HT1080 (cell line): ENCODE measurements around the gene KCNMB4. TPM values are rescaled to one million over a fixed set of nuclear protein-coding genes. Genes with fewer than 3 reads are reported as not detected.

ENCODE experiments used
- DNase-seq: peaks from one replicate; pipeline ENCODE4 v3.0.0-alpha.2; 2015; ENCODE audit warnings: low read depth
- small RNA-seq: library from RNA; depleted of rRNA; stranded (forward); fragments of <200 nt; gene quantifications from one replicate; pipeline ENCODE3, GENCODE V24; 2014
- total RNA-seq: library from RNA; depleted of rRNA; stranded (reverse); fragments of >200 nt; shearing (Covaris generic); gene quantifications from 2 replicates; pipeline ENCODE4 v1.2.3, GENCODE V29; 2014; rRNA removed

The KCNMB4 gene
- total RNA-seq, 1 experiment from 2014 or later: 1.6 TPM

DNA sequence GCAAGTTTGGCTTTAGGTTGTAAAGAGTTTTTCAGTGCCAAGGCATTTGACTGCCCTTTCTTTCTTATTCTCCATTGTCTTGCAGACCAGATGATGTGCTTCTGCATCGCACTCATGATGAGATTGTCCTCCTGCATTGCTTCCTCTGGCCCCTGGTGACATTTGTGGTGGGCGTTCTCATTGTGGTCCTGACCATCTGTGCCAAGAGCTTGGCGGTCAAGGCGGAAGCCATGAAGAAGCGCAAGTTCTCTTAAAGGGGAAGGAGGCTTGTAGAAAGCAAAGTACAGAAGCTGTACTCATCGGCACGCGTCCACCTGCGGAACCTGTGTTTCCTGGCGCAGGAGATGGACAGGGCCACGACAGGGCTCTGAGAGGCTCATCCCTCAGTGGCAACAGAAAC, 64.3 kb downstream of the KCNMB4 start:
- DNase-seq: no peak

DNA sequence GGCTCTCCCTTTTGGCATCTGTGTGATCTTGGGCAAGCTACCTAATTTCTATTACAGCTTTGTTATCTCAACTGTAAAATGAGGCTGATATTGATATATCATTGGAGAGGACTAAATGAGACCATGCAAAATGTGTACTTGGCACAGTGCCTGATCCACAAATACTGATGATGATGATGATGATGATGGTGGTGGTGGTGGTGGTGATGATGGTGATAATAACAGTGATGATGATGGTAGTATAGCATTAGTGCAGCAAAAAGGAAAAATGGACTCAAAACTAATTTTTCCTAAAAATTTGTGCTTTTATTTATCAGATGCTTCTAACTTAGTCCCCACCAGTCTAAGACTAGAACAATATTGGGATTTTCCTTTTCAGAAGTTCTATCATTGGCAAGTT, 70.7 kb downstream of the KCNMB4 start:
- no peak for DNase-seq

DNA sequence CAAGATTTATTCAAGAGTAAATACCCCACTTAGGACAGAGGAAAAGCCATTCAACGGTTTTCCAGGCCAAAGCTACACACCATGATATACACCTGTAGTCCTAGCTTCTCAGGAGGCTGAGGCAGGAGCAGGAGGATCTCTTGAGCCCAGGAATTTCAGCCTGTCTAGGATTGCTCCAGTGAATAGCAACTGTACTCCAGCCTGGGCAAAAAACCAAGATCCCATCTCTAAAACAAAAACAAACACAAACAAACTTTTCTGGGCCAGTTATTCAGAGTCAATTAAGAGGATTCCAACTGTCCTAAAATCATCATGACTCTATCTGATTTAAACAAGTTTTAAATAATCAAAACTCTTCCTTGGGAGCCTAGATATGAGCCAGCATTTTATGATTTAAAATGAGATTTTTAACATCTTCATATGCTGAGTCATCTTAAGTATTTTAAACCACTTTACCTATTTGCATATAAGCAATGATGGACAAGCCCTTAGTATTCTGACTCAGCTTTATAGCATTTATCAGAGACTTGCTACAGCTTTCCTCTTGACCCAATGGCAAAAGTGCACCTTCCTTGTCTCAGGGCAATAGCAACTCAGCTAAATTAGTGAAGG, 77.1 kb downstream of the KCNMB4 start:
- peak; percentile 11 for DNase-seq

DNA sequence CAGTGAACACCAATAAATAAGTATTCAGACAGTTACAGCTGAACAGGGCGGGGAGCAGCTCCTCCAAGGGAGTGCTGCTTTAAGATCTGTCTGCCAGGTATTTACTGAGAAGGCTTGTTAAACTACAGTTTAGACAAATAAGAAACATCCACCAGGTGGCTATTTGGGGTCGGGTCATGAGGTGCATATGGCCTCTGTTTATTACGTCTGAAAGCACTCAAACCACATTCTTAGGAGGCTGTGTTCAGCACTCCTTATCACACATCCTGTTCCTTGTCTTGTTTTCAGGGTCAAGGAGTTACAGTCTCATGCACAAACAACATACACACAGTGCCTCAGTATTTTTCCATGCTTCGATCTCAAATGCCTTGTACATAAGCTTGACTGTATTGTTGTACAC, 78.8 kb downstream of the KCNMB4 start:
- no peak for DNase-seq

DNA sequence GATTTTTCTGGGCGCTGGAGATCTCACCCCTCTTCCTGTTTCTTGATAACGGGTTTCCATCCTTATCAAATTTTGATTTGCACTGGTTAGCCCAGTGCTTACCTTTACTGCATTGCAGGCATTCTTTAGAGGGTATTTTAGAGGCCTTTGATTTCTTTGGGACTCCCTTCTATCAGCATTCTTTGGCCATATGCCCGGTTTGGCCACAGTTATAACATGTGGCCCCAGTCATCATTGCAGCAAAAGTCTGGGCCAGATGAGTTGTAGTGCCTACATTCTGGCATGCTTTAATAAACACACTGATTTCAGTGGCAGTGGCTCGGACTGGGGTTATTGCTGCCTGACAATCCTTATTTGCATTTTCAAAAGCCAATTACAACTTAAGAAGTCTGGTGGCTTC, 82.3 kb downstream of the KCNMB4 start:
- DNase-seq: peak; percentile 22

DNA sequence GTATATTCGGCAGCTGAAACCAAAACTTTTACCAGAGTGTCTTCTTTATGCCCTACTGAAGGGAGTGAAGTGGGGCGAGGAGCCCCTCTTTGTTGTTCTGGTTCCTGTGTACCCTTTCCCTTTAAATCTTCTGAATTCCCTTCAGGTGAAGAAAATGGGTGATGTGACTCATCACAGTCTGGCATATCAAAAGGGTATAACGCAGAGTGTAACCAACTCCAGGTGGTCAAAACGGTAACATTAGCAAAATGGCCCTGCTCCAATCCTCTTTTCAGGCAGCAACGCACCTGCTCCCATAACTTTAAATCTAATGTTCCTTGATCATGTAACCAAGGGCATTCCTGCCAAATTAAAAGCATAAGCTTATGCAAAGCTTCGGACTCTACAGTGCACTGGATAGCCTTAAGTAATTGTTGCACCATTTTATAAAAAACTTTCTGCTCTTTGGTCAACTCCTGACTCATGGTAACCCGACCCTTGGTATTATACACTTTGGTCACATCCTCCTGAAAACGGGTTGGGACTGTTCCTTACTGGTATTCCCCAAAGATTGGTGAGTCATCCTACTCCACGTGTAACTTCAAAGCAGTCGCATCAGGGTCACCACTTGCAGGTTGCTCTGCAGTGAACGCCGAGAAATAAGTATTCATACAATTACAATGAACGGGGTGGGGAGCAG, 83.1 kb downstream of the KCNMB4 start:
- peak; percentile 86 for DNase-seq

DNA sequence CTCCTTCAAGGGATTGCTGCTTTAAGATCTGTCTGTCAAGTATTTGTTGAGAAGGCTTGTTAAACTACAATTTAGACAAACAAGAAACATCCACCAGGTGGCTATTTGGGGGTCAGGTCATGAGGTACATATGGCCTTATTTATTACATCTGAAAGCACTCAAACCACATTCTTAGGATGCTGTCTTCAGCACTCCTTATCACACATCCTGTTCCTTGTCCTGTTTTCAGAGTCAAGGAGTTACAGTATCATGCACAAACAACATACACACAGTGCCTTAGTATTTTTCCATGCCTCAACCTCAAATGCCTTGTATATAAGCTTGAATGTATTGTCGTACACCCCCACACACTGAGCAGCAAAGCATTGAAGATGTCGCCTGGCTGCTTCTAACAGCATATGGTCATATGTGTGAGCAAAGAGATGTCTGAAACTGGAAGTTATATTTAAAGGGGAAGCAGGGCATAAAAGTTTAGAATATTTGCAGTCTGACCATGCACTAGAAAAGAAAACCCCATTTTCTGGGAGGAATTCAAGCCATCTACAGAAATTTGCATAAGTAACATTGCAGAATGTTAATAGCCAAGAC, 83.8 kb downstream of the KCNMB4 start:
- DNase-seq: no peak

DNA sequence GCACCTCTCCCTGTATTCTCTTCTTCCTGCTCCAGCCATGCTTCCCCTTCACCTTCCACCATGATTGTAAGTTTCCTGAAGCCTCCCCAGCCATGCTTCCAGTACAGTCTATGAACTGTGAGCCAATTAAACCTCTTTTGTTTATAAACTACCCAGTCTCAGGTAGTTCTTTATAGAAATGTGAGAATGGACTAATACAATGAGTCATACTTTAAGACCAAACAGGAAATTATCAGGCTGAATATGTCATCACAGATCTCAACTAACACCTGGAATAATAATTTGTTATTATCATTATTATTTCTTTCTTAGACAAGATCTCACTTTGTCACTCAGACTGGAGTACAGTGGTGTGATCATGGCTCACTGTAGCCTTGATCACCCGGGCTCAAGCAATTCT, 85.4 kb downstream of the KCNMB4 start:
- DNase-seq: no peak

DNA sequence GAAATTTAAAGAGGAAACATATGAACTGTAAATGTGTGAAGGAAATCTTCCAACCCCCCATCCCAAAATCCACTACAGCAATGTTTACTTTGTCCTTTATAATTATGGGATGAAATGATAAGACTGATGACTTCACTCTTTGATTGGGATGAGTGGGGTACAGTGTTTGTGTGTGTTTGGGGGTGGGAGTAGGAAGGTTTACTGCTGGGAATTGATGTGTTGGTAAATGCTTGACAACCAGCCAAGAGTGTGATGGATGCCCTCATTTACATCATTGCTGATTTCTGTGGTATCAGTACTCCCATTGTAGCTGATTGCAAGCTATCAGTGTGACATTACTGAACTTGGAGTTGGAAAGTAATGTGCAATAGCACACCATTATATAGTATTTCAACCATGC, 90.9 kb downstream of the KCNMB4 start:
- no peak for DNase-seq

DNA sequence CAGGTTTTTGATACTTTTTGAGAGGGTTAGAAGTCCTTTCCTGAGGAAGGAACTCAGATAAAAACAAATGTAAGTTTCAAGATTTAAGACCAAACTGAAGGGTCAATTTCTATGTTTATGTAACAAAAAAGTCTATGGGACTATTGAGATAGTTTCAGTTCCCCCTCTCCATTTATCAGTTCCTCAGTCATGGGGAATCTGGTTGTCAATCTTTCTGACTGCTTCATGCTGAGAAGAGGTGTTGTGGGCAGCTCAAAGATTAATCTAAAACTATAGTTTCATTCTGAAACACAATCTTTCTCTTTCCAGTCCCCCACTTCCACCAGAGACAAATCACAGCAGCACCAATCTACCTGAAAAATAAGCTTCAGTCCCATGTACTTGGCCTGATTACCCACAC, 93.7 kb downstream of the KCNMB4 start:
- no peak for DNase-seq

DNA sequence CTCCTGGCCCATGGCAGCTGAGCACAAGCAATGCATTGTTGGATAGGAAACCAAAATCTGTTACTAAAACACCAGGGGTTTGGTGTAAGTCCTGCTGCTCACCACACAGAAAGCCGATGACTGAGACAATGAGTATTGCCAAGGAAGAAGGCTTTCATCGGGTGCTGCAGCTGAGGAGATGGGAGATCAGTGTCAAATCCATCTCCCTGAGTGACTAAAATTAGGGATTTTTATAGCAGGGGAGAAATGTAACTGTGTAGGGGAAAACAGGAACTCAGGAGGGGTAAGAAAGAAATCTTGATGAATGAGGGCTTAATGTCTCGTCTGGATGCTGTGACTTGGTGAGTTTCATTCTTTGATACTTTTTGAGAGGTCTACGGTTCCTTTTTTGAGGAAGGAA, 97.9 kb downstream of the KCNMB4 start:
- no peak for DNase-seq

DNA sequence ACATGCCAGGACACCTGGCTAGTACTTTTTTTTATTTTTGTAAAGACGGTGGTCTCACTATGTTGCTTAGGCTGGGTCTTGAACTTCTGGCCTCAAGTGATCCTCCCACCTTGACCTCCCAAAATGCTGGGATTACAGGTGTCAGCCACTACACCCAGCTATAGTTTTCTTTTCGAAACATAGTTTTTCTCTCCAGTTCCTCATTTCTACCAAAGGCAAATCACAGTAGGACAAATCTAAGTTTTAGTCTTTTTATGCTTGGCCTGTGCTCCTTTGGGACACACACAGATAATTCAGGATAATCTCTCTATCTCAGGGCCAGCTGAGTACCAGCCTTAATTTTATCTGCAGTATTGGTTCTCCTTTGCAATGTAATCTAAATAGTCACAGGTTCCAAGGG, 100.7 kb downstream of the KCNMB4 start:
- DNase-seq: no peak

DNA sequence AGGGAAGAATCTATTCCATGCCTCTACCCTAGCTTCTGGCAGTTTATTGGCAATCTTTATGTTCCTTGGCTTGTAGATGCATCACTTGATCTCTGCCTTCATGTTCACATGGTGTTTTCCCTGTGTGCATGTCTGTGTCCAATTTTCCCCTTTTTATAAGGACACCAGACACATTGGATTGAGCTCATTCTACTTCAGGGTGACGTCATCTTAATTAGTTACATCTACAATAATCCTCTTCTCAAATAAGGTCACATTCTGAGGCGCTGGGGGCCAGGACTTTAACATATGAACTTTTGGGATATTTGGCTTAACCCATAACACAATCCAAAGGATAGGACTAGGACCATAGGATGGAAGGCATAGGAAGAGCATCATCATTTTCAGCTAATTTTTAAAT, 101.4 kb downstream of the KCNMB4 start:
- DNase-seq: no peak

DNA sequence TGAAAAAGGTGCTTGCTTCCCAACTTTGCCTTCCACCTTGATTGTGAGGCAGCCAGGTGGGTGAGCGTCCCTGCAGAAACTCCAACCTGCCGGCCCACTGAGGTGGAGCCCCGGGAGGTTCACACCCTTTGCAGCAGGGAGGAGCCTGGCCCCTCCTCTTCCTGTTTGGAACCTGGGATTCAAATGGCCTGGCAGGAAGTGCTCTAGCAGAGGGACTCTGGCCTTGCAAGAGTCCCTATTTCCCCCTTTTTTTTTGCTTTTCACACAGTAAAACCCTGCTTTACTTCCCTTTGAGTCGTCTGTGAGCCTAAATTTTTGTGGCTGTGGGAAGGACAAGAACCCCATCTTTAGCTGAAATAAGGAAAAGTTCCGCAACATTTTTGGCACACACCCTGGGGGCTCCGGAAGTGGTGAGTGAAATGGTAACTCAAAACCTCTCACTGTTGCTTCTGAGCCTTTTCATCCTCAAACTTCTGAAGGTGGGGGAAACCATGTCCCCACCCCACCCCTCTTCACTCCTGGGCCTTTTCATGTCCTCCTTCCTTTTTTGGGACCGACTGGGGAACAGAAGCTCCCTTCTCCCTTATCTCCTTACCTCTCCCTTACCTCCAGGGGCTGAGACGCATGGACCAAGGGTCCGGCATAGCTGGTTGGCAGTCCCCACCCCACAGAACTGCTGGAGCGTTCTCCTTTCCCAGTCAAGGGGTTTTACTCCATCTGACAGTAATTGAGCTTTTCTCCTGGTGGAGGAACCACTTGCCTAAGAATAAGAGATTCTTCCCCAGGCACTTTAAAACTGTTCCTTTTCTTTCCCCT, 102.0 kb downstream of the KCNMB4 start:
- peak; percentile 67 for DNase-seq

DNA sequence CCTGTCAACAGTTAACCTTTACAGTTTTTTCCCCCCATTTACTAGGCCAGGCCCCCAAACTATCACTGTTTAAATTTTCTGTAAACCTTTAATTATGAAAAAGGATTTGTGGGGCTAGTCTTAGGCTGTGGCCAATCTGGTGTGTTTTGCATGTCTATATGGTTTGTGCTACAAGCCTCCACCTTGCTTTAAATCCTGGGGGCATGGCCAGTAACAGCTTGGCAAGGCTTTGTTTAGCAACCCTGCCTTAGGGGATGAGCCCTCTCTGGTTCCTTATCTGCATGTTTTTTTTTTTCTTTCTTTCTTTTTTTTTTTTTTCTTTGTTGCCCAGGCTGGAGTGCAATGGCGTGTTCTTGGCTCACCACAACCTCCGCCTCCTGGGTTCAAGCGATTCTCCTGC, 102.7 kb downstream of the KCNMB4 start:
- no peak for DNase-seq

DNA sequence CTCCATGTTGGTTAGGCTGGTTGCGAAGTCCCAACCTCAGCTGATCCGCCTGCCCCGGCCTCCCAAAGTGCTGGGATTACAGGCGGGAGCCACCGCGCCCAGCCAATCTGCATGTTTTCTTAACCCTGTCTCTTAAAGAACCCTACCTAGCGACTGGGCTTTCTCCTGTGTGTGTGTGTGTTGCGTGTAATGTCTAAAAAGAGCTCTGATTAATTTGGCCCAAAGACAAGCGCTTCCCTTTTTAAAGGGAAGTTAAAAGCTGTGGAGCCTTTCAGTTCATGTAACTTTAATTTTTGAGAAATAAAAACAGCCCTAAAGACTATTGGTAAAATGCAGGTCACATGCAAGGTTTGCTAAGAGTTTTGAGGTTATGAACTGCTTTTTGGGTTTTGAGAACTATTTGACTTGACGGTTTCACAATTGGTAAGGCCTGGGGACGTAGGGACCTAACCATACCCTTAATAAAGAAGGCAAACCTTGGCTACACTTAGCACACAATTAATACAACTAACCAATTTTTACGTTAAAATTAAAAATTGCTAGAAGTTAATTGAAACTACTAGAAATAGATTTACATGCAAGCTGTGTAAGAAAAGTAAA, 103.2 kb downstream of the KCNMB4 start:
- no peak for DNase-seq

DNA sequence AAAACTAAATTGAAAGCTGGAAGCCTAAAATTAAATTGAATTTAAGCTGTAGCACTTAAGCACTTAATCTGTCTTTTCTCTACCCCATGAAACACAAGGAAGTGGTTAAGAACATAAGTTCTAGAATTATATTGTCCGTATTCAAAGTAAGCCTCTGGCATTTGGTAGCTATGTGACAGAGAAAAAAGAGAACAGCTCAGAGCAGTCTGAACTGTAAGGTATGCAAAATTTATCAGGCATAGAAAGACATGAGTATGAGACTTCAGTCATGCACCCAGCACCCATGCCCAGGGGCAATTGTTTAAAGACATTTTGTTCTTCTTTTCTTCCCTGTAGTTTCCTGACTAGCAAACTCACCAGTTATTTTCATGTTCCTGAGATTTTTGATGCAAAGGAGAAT, 116.7 kb downstream of the KCNMB4 start:
- DNase-seq: no peak

Small RNAs within 50 kb of the gene (small RNA-seq; reads per million reads assigned to genes)
- not detected for gene RNU4-65P

Other genes with a start within 250 kb of the KCNMB4 start
- 85.2 and 109 TPM in 2 replicates for gene CNOT2, start 122.9 kb upstream of the KCNMB4 start, total RNA-seq